SK-N-SH (cell line): Measurements from ENCODE around the gene AGBL4. TPM values are rescaled to one million over a fixed set of nuclear protein-coding genes. Genes with fewer than 3 reads are reported as not detected.

Experiments used
- CTCF ChIA-PET: fragments of 300-600, 350-600 bp; formaldehyde crosslinking; extraction: SDS; loops from one replicate; lab custom pipeline; 2021; lab: Yijun Ruan, JAX
- POLR2A ChIA-PET: fragments of 350-600 bp; sonication (Branson Sonifier 250); formaldehyde crosslinking; extraction: SDS; loops from one replicate; lab custom pipeline; 2020; ENCODE audit warnings: antibody characterized with exemption, inconsistent platforms; lab: Yijun Ruan, JAX
- DNase-seq: peaks from one replicate; pipeline ENCODE4 v3.0.0; 2012
- H2AFZ ChIP-seq: fragments of 200-600 bp; sonication (generic); 2 replicates; pipeline ENCODE4 v1.8.1; 2016; ENCODE audit warnings: antibody characterized with exemption, mild to moderate bottlenecking, low read depth
- H3F3A ChIP-seq: fragments of 200-600 bp; sonication (generic); replicated peaks from 2 replicates; pipeline ENCODE3; 2016; ENCODE audit warnings: antibody characterized with exemption, mild to moderate bottlenecking; ENCODE audit not compliant: insufficient read depth
- H3K27ac ChIP-seq, 2 experiments: fragments of 200-500 bp in 1 of 2; fragments of 200-600 bp in 1 of 2; sonication (Bioruptor generic) in 1 of 2; sonication (generic), shearing (Covaris generic) in 1 of 2; 2 replicates each; pipeline versions ENCODE4 v1.5.1 to v1.6.1; 2014 to 2016; ENCODE audit warnings: low read depth in 2 of 2, inconsistent platforms in 1 of 2, low read length in 1 of 2, mild to moderate bottlenecking in 1 of 2, mixed read lengths in 1 of 2
- H3K27me3 ChIP-seq: fragments of 200-600 bp; sonication (generic), shearing (Covaris generic); 2 replicates; pipeline ENCODE4 v1.6.1; 2016; ENCODE audit warnings: mixed run types; ENCODE audit not compliant: insufficient read depth
- H3K36me3 ChIP-seq, 2 experiments: fragments of 200-500 bp in 1 of 2; fragments of 200-600 bp in 1 of 2; sonication (Bioruptor generic) in 1 of 2; sonication (generic) in 1 of 2; replicated peaks in 1 of 2; 2 replicates each; pipeline versions ENCODE3 to v1.5.1; 2014 to 2016; ENCODE audit warnings: low read length in 1 of 2, mild to moderate bottlenecking in 1 of 2; ENCODE audit not compliant: insufficient read depth in 2 of 2, control insufficient read depth in 1 of 2
- H3K4me1 ChIP-seq, 2 experiments: fragments of 200-500 bp in 1 of 2; fragments of 200-600 bp in 1 of 2; sonication (Bioruptor generic) in 1 of 2; sonication (generic), shearing (Covaris generic) in 1 of 2; 2 replicates each; pipeline versions ENCODE4 v1.5.1 to v1.6.1; 2014 to 2016; ENCODE audit warnings: low read depth in 1 of 2, low read length in 1 of 2, mixed run types in 1 of 2; ENCODE audit not compliant: insufficient read depth in 2 of 2, control insufficient read depth in 1 of 2
- H3K4me2 ChIP-seq: fragments of 200-600 bp; sonication (generic), shearing (Covaris generic); 2 replicates; pipeline ENCODE4 v1.6.1; 2017; ENCODE audit warnings: mixed run types
- H3K4me3 ChIP-seq, 2 experiments: fragments of 200-500 bp in 1 of 2; fragments of 200-600 bp in 1 of 2; sonication (Bioruptor generic) in 1 of 2; sonication (generic), shearing (Covaris generic) in 1 of 2; 2 replicates each; pipeline versions ENCODE4 v1.5.1 to v1.8.1; 2014 to 2016; ENCODE audit warnings: low read depth in 2 of 2, inconsistent platforms in 1 of 2, low read length in 1 of 2, mild to moderate bottlenecking in 1 of 2, mixed read lengths in 1 of 2, moderate library complexity in 1 of 2
- H3K79me2 ChIP-seq: fragments of 200-600 bp; sonication (generic); 2 replicates; pipeline ENCODE4 v1.8.1; 2017; ENCODE audit warnings: mild to moderate bottlenecking; ENCODE audit not compliant: insufficient read depth
- H3K9ac ChIP-seq: fragments of 200-600 bp; sonication (generic); 2 replicates; pipeline ENCODE4 v1.6.1; 2017; ENCODE audit warnings: mixed run types
- H3K9me2 ChIP-seq: fragments of 200-600 bp; sonication (generic); 2 replicates; pipeline ENCODE4 v1.6.1; 2017; ENCODE audit warnings: mixed run types
- H3K9me3 ChIP-seq: fragments of 200-600 bp; sonication (generic); 2 replicates; pipeline ENCODE4 v1.6.1; 2017; ENCODE audit warnings: mixed run types, mild to moderate bottlenecking, moderate library complexity
- H4K20me1 ChIP-seq: fragments of 200-600 bp; sonication (generic); 2 replicates; pipeline ENCODE4 v1.6.1; 2017; ENCODE audit warnings: mild to moderate bottlenecking, mixed run types; ENCODE audit not compliant: insufficient read depth
- CHD2 ChIP-seq: fragments of 150-350 bp; IDR thresholded peaks from 2 replicates; pipeline ENCODE4 v1.6.1; 2018; ENCODE audit warnings: low read length; ENCODE audit not compliant: partially characterized antibody
- EP300 ChIP-seq, 2 experiments: IDR thresholded peaks; 2 replicates each; pipeline versions ENCODE4 v1.4.0 to v1.6.1; 2012; ENCODE audit warnings: borderline replicate concordance in 1 of 2, low read depth in 1 of 2, low read length in 1 of 2
- EZH2phosphoT487 ChIP-seq: fragments of 200-600 bp; sonication (generic); IDR thresholded peaks from 2 replicates; pipeline ENCODE4 v1.6.1; 2017; ENCODE audit warnings: low read depth, mixed run types, mild to moderate bottlenecking, antibody characterized with exemption, moderate library complexity, borderline replicate concordance
- FOSL2 ChIP-seq: IDR thresholded peaks from 2 replicates; pipeline ENCODE4 v1.4.0; 2012; ENCODE audit warnings: low read depth, mild to moderate bottlenecking, moderate library complexity, borderline replicate concordance
- JUND ChIP-seq: IDR thresholded peaks from 2 replicates; pipeline ENCODE4 v1.4.0; 2012
- MAX ChIP-seq: IDR thresholded peaks from 2 replicates; pipeline ENCODE4 v1.4.0; 2012; ENCODE audit warnings: low read depth
- POLR2AphosphoS5 ChIP-seq: IDR thresholded peaks from 2 replicates; pipeline ENCODE4 v1.6.1; 2012; ENCODE audit warnings: low read depth, low read length
- RAD21 ChIP-seq: IDR thresholded peaks from 2 replicates; pipeline ENCODE4 v1.6.1; 2012; ENCODE audit warnings: mild to moderate bottlenecking, low read length
- RCOR1 ChIP-seq: fragments of 150-350 bp; IDR thresholded peaks from 2 replicates; pipeline ENCODE4 v1.6.1; 2017; ENCODE audit warnings: antibody characterized with exemption, low read length
- RFX5 ChIP-seq: IDR thresholded peaks from 2 replicates; pipeline ENCODE4 v1.6.1; 2012; ENCODE audit warnings: mild to moderate bottlenecking, improper control_type of control experiment, low read length
- SIN3A ChIP-seq: IDR thresholded peaks from 2 replicates; pipeline ENCODE4 v1.6.1; 2012; ENCODE audit warnings: low read depth, mild to moderate bottlenecking, low read length, moderate library complexity, borderline replicate concordance
- TCF12 ChIP-seq: IDR thresholded peaks from 2 replicates; pipeline ENCODE4 v1.4.0; 2012
- TEAD4 ChIP-seq: IDR thresholded peaks from 2 replicates; pipeline ENCODE4 v1.4.0; 2012; ENCODE audit warnings: mild to moderate bottlenecking, borderline replicate concordance; ENCODE audit not compliant: insufficient read depth
- USF1 ChIP-seq: IDR thresholded peaks from 2 replicates; pipeline ENCODE4 v1.4.0; 2012; ENCODE audit warnings: low read depth, borderline replicate concordance
- WGBS: methylation state at CpG from one replicate; pipeline ENCODE4 v1.1.6; 2017; ENCODE audit warnings: low lambda C conversion rate; 5-methylcytosine and 5-hydroxymethylcytosine counted together
- polyA plus RNA-seq, 3 experiments: library from polyadenylated mRNA; depleted of rRNA; stranded (reverse); fragments of >200 nt; gene quantifications; 2 replicates each; pipeline ENCODE4 v1.2.3, GENCODE V29; 2012
- TF ChIP-seq, protein P1 (sequence below): fragments of 200-600 bp; sonication (generic); IDR thresholded peaks from 2 replicates; pipeline ENCODE4 v1.6.1; 2017; ENCODE audit warnings: antibody characterized with exemption, mild to moderate bottlenecking, moderate library complexity
- TF ChIP-seq, protein P2 (sequence below): IDR thresholded peaks from 2 replicates; pipeline ENCODE4; 2012

The AGBL4 gene
- polyA plus RNA-seq, 1 of the 3 experiments (the other 2 are of a cell fraction) = 0.07 TPM

GRCh38 chr1:49136738-49137251 is 887.0 kb downstream of the AGBL4 start:
- no peaks in the 10 kb centered on the region for H3K79me2 ChIP-seq
- no peak overlapping the region for H3K4me2 ChIP-seq
- H3K4me3 ChIP-seq = no peak overlapping the region
- no peaks in the 10 kb centered on the region for H4K20me1 ChIP-seq
- H3K36me3 ChIP-seq = no peaks in the 10 kb centered on the region
- ChIA-PET CTCF (no interaction called here), POLR2A (no interaction called here)
- no peaks in the 10 kb centered on the region for H3K9me3 ChIP-seq
- H3K9me2 ChIP-seq = no peaks in the 10 kb centered on the region
- H3K4me1 ChIP-seq = peaks cover 0 to 3% of the 10 kb centered on the region in 2 experiments; a peak in 1 of 4 replicates
- no peak overlapping the region for H3K9ac ChIP-seq
- no peak overlapping the region for H2AFZ ChIP-seq
- TF ChIP-seq, protein P1, sequence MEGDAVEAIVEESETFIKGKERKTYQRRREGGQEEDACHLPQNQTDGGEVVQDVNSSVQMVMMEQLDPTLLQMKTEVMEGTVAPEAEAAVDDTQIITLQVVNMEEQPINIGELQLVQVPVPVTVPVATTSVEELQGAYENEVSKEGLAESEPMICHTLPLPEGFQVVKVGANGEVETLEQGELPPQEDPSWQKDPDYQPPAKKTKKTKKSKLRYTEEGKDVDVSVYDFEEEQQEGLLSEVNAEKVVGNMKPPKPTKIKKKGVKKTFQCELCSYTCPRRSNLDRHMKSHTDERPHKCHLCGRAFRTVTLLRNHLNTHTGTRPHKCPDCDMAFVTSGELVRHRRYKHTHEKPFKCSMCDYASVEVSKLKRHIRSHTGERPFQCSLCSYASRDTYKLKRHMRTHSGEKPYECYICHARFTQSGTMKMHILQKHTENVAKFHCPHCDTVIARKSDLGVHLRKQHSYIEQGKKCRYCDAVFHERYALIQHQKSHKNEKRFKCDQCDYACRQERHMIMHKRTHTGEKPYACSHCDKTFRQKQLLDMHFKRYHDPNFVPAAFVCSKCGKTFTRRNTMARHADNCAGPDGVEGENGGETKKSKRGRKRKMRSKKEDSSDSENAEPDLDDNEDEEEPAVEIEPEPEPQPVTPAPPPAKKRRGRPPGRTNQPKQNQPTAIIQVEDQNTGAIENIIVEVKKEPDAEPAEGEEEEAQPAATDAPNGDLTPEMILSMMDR = no peak
- TF ChIP-seq MAX = no peak
- TF ChIP-seq EZH2phosphoT487 = no peak
- no peak for TF ChIP-seq FOSL2
- 0 out of 2 replicates have a peak, but pooled peaks have one; percentile 31 for TF ChIP-seq TEAD4
- peak; percentile 34; the same call in 1 of the 2 replicates for TF ChIP-seq TCF12
- TF ChIP-seq RCOR1 = peak; percentile 50; the same call in 1 of the 2 replicates
- TF ChIP-seq JUND = no peak
- peak; percentile 20 to 48; a peak in 3 of 4 replicates for TF ChIP-seq EP300 (IDR thresholded peaks at IDR 0.05; ENCODE audit: borderline replicate concordance in 1 of 2, low read depth in 1 of 2, low read length in 1 of 2)
- 11% methylated on average over 1 of the region's 1 CpG for WGBS
- no peak for DNase-seq
- no peak overlapping the region for H3K27ac ChIP-seq
- no peaks in the 10 kb centered on the region for H3F3A ChIP-seq
- no peaks in the 10 kb centered on the region for H3K27me3 ChIP-seq

DNA sequence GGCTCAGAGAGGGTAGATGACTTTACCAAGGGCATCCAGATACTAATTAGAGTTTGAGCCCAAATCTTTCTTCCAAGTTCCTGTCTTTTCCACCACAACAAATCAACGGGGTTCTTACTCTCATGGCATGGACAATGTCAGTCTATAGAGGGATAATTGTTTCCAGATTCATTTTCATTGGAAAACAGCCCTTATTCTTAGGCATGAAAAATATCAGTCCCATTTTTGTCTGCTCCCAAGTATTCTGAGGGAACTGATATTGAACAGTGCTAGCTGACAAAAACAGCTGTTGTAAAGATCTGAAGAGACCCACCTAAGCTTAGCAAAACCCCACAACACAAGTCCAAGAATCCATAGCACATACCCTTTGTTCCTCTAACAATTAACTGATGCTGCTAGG is 898.0 kb downstream of the AGBL4 start:
- no peak for DNase-seq
- no peak overlapping the region for H2AFZ ChIP-seq
- H3K4me1 ChIP-seq = no peaks in the 10 kb centered on the region; a peak in 2 of 4 replicates
- no peaks in the 10 kb centered on the region for H3K36me3 ChIP-seq
- peak overlapping the region in 1 of 2 experiments; percentile 76; a peak in 2 of 4 replicates for H3K27ac ChIP-seq
- H3K9ac ChIP-seq = no peak overlapping the region
- ChIA-PET POLR2A (no interaction called here), CTCF (no interaction called here)
- WGBS = 5% methylated on average over 1 of the region's 1 CpG
- no peak overlapping the region for H3K4me2 ChIP-seq
- no peaks in the 10 kb centered on the region for H3K79me2 ChIP-seq
- no peaks in the 10 kb centered on the region for H3K9me2 ChIP-seq
- no peaks in the 10 kb centered on the region for H3K27me3 ChIP-seq
- H3K9me3 ChIP-seq = no peaks in the 10 kb centered on the region; the same call in 1 of the 2 replicates
- H3F3A ChIP-seq = no peaks in the 10 kb centered on the region
- no peaks in the 10 kb centered on the region for H4K20me1 ChIP-seq
- TF ChIP-seq TCF12 (peak; percentile 77), SIN3A (no peak), EP300 (IDR thresholded peaks at IDR 0.05; ENCODE audit: borderline replicate concordance in 1 of 2, low read depth in 1 of 2, low read length in 1 of 2) (peak in 1 of 2 experiments; percentile 44; a peak in 1 of 4 replicates), POLR2AphosphoS5 (peak; percentile 24; the same call in 1 of the 2 replicates), JUND (no peak), RFX5 (no peak), CHD2 (no peak), RAD21 (peak; percentile 1; the same call in 1 of the 2 replicates), USF1 (no peak)
- TF ChIP-seq, protein P2, sequence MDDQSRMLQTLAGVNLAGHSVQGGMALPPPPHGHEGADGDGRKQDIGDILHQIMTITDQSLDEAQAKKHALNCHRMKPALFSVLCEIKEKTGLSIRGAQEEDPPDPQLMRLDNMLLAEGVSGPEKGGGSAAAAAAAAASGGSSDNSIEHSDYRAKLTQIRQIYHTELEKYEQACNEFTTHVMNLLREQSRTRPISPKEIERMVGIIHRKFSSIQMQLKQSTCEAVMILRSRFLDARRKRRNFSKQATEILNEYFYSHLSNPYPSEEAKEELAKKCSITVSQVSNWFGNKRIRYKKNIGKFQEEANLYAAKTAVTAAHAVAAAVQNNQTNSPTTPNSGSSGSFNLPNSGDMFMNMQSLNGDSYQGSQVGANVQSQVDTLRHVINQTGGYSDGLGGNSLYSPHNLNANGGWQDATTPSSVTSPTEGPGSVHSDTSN = peak; percentile 24; the same call in 1 of the 2 replicates
- TF ChIP-seq, all 33 proteins: peak for 5
- H3K4me3 ChIP-seq = no peak overlapping the region
